LNCAP (cell line): Measurements from ENCODE around the gene AACS.

ENCODE experiments used
- TF ChIP-seq, protein P1 (sequence below): fragments of 450-650 bp; IDR thresholded peaks from 2 replicates; pipeline ENCODE4 v1.5.1; 2017; ENCODE audit warnings: mild to moderate bottlenecking

Gene AACS

GRCh38 chr12:125097427-125097826, 32.2 kb downstream of the AACS start:
- TF ChIP-seq, protein P1, sequence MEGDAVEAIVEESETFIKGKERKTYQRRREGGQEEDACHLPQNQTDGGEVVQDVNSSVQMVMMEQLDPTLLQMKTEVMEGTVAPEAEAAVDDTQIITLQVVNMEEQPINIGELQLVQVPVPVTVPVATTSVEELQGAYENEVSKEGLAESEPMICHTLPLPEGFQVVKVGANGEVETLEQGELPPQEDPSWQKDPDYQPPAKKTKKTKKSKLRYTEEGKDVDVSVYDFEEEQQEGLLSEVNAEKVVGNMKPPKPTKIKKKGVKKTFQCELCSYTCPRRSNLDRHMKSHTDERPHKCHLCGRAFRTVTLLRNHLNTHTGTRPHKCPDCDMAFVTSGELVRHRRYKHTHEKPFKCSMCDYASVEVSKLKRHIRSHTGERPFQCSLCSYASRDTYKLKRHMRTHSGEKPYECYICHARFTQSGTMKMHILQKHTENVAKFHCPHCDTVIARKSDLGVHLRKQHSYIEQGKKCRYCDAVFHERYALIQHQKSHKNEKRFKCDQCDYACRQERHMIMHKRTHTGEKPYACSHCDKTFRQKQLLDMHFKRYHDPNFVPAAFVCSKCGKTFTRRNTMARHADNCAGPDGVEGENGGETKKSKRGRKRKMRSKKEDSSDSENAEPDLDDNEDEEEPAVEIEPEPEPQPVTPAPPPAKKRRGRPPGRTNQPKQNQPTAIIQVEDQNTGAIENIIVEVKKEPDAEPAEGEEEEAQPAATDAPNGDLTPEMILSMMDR: no peak

- TF ChIP-seq, protein P1: no peak
Measured at GRCh38 chr12:125098676-125099408, 33.6 kb downstream of the AACS start.

DNA sequence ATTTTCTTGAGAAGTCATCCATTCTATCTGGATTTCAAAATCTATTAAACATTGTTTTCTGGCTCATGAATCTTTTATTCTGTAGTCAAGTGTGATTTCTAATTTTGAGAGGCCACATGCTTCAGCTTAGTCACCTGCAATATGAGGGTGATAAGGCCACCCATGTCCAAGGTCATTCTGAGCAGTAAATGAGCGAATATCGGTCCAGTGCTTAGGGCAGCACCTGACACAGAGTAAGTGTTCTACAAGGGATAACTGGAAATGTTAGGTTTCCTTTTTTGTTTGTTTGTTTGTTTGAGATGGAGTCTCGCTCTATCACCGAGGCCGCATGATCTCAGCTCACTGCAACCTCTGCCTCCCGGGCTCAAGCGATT, 34.2 kb downstream of the AACS start:
- TF ChIP-seq, protein P1: no peak

GRCh38 chr12:125100551-125101434, 35.6 kb downstream of the AACS start:
- TF ChIP-seq, protein P1: no peak

GRCh38 chr12:125104982-125105381, 39.7 kb downstream of the AACS start:
- TF ChIP-seq, protein P1: no peak

DNA sequence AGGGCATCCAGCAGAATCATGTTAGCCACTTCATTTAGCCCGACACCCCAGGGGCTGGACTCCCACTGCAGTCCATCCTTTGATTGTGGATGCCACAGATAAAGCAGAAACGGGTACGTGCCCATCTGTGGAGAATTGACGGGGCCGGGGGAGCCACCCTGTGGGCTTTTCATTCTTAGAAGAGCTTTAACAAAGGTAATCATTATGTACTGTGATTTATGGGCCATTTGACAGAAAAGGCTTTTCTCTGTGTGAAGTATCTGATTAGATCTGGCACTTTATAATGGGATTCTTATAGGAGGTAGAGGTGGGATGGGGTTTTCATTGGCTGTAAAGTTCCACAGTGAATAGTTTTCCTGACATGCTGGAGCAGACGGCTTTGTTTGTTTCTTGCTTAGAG, 40.4 kb downstream of the AACS start:
- TF ChIP-seq, protein P1: no peak

GRCh38 chr12:125110641-125111360, 45.6 kb downstream of the AACS start:
- TF ChIP-seq, protein P1: no peak
